HG02943 (cell line): ENCODE results near the gene RNF8.

Experiments used
- ATAC-seq: cut with Tn5 transposase; IDR thresholded peaks from one replicate; pipeline ENCODE4 v1.9.1; 2021; ENCODE audit warnings: mild to moderate bottlenecking, low read depth, moderate library complexity; ENCODE audit not compliant: unreplicated experiment

RNF8 gene

DNA sequence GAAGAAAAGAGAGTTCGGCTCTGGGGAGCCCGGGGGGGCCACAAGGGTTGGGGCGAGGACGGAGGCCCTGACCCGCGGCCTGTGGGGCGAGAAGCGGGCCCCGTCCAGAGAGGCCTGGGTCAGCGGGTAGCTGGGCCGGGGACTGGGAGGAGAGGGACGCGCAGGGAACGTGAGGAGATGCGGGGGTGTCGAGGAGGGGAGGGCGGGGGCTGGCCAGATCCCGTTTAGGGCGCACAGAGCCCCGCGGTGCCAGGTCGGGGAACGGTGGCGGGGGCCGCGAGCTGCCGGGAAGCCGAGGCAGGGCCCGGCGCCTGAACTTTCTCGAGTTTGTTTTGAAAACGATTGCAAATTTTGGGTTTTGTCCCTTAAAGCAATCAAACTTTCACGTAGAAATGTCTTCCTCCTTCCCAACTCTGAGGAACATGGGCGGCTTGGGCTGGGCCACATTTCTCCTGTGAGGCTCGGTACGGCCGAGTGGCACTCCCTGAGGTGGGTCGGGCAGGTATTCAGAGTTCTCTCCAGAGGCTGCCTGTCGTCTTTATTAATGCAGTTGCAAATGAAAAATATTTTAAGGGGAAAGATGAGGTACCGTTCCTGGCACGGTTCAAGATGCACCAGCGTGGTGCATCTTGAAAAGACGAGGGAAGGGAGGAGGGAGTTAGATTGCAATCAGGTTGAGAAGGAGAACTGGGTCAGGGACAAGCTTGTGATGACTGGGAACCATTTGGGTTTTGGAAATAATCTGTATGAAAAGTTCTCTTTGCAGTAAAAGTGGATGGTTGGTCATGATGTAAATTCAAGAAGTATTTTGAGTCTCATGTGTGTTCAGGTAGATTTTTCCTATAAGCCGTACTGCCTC, 972 bp downstream of the RNF8 start:
- no peak for ATAC-seq

DNA sequence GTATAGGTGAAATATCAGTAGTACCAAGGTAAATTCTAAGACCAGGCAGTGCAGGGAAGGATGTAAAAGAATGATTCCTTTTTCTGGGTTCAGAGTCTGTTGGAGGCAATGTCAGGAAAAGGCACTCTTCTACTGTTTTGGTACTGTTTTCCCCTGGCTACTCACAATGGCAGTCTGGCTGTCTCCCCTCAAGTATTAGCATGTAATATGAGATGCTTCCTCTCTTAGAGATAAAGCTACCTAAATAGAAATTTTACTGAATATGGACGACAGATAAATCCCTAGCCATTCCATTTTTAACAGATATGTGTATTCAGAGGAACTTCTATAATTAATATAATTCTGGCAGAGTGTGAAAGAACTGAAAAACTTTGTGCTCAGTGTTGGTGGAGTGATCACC, 3.5 kb downstream of the RNF8 start:
- ATAC-seq = no peak

GRCh38 chr6:37357860-37358259, 4.1 kb downstream of the RNF8 start:
- no peak for ATAC-seq

- ATAC-seq = no peak
Measured at GRCh38 chr6:37359039-37359438, 5.3 kb downstream of the RNF8 start.

GRCh38 chr6:37362101-37362828, 8.5 kb downstream of the RNF8 start:
- ATAC-seq = no peak

GRCh38 chr6:37365791-37366190, 12.0 kb downstream of the RNF8 start:
- ATAC-seq = no peak

DNA sequence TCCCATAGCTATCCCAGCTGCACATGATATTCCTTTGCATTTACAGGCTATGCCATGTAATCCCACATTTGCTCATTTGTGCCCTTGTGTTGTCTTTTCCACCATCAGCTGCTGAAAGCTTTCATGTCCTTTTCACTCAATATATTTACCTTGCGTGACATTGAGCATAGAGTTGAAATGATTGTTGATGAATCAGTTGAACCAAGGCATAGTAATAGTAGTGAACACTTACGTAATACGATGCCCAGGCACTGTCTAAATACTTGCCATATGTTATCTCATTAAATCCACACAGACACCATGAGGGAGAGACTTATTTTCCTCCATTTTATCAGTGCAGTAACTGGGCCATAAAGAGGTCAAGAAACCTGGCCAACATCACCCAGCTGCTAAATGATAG, 13.1 kb downstream of the RNF8 start:
- ATAC-seq = no peak

DNA sequence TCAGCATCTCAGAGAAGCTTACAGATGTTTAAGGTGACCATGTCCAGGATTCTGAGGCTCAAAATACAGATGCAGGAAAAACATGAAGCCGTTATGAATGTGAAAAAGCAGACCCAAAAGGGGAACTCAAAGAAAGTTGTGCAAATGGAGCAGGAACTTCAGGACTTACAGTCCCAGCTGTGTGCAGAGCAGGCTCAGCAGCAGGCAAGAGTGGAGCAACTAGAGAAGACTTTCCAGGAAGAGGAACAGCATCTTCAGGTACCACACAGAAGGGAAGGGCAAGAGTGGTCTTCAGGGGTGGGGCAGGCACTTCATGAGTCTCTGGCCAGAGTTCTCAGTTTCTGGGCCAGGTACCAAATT, 15.2 kb downstream of the RNF8 start:
- ATAC-seq = no peak

DNA sequence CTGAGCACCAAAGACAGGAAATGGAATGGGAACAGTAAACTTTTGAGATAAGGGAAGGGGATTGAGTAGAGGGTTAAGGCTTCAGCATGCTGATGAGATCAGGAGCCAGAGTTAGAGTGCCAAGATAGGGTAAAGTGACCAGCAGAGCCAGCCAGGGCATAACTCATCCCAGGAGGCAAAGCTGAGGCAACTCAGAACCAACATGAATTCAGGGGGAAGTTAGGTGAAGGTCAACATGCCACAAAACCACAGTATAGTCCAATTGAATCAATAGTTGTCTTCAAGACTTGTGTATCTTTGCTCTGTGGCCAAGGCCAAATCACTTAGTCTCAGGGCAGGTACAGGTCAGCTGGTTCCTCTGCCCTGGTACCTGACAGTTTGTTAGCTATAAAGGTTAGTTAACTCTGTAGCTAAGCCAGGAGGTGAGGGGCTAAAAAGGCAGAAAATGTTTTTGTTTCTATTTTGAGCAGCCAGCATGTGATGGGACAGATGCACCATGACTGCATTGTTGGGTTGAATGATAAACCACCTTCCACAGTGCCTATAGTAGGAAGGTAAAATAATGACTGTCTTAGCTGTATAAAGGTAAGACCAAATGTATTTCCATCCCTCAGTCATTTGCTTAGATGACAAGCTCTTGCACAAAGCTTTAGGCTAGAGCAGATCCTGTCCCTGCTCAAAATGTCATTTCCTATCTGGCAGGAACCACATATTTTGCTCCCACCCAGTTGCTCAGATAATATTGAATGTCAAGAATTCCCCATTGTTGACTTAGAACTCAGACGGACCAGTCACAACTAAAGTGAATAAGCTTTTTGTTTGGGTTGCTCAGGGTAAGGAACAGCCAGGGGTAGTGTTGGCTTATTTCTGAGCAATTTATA, 15.8 kb downstream of the RNF8 start:
- ATAC-seq = no peak

GRCh38 chr6:37371154-37372083, 17.6 kb downstream of the RNF8 start:
- ATAC-seq = no peak

DNA sequence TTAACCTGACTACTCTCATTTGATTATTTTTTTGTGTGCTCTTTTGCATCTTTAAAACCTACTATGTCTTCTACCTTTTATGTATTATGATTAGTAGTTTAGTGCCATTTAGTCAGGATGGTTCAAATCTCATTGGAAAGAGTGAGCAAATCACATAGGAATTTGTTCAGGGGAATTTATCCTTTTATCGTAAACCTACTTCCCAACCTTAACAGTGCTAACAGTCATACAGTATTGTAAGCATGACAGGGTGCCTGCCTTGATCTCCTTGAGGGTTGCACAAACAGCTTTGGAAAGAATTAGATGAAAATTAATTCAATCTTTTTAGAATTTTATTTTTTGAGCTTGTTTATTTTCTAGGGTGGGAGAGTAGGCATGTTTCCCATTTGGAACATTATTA, 18.3 kb downstream of the RNF8 start:
- ATAC-seq = no peak

- no peak for ATAC-seq
Measured at GRCh38 chr6:37373822-37374471, 20.2 kb downstream of the RNF8 start.

GRCh38 chr6:37375376-37375775, 21.6 kb downstream of the RNF8 start:
- no peak for ATAC-seq

DNA sequence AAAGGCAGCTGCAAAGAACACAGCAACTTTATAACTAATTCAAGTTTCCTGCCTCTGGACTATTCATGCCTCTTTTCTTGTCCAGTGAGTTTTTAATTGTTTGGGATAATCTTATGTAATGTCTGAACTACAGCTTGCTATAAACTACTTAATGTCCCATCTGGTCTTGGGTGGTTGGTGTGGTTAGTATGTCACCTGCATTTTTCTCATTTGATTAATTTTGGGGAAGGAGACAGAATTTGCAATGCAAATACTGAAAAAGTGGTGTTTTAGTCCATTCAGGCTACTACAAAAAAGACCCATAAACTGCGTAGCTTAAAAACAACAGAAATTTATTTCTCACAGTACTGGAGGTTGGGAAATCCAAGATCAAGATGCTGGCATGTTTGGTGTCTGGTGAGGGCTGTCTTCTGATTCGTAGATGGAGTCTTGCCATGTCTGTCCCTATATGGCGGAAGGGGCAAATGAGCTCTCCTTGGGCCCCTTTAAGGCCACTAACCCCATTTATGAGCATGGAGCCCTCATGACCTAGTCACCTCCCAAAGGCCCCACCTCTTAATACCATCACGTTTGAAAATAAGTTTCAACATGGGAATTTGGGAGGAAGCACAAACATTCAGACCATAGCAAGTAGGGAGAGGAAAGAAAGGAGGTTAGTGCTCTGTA, 22.4 kb downstream of the RNF8 start:
- ATAC-seq = no peak

GRCh38 chr6:37381579-37381978, 27.8 kb downstream of the RNF8 start:
- no peak for ATAC-seq

DNA sequence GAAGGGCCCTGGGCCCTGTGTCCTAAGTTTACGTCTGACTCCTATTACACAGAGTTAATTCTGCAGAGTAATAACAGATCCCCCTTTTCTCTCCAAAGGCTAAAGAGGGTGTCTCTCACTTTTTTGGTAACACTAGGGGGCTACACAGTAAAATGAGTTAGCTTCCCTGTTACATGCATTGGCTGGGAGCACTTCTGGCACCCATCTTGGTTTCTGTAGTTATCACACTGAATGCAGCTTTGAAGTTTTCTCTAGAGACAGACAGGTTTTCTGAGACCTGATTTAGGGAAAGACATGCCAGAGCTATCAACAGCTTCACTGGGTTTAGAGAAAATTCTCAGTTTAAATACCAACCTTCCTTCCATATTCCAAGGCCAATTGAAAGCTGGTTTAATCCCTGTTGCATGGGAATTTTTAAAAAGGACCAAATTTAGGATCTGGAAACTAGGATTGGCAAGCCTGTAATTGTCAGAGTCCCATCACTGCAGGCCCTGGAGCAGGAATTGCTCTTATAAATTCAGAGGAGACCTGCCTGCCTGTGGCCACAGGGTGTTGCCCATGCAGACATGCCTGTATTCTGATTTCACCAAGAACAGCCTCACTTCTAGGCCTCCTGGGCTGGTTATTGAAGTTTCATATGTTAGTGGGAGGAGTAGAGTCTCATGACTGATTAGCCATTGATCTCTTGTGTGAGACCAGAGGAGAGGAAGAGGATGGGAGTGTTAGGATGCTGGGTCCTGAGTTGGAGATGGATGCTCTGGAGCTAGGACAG, 29.4 kb downstream of the RNF8 start:
- ATAC-seq = no peak

DNA sequence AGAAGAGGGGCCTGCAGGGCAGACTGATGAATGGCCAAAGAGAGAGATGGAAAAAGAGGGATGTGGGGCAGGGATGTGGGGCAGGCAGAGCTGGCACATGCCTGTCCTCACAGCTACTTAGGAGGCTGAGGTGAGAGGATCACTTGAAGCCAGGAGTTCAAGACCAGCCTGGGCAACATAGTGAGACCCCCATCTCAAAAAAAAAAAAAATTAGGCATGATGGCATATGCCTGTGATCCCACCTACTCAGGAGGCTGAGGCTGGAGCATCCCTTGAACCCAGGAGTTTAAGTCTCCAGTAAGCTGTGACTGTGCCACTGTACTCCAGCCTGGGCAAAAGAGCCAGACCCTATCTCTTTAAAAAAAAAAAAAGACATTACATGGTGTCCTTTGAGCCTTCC, 34.8 kb downstream of the RNF8 start:
- no peak for ATAC-seq

GRCh38 chr6:37389857-37390256, 36.1 kb downstream of the RNF8 start:
- no peak for ATAC-seq
